HuH-7.5 (cell line): ENCODE data around the gene PAK1.

Experiments
- DNase-seq: peaks from one replicate; pipeline ENCODE4 v3.0.0; 2011; ENCODE audit warnings: low spot score

Gene PAK1

GRCh38 chr11:77472991-77473800 lies 698 bp downstream of the PAK1 start:
- peak; percentile 40 for DNase-seq

- no peak for DNase-seq
Measured at GRCh38 chr11:77471558-77472193, 2.2 kb downstream of the PAK1 start.

GRCh38 chr11:77470971-77471370 lies 2.9 kb downstream of the PAK1 start:
- no peak for DNase-seq

GRCh38 chr11:77470504-77470903 lies 3.4 kb downstream of the PAK1 start:
- no peak for DNase-seq

GRCh38 chr11:77468527-77468926 lies 5.4 kb downstream of the PAK1 start:
- no peak for DNase-seq

- no peak for DNase-seq
Measured at GRCh38 chr11:77467993-77468392, 5.9 kb downstream of the PAK1 start.

- DNase-seq = no peak
Measured at GRCh38 chr11:77467233-77467632, 6.7 kb downstream of the PAK1 start.

- no peak for DNase-seq
Measured at GRCh38 chr11:77457340-77457739, 16.6 kb downstream of the PAK1 start.

- no peak for DNase-seq
Measured at GRCh38 chr11:77455740-77456139, 18.2 kb downstream of the PAK1 start.

GRCh38 chr11:77454867-77455655 lies 18.8 kb downstream of the PAK1 start:
- no peak for DNase-seq

GRCh38 chr11:77450227-77450626 lies 23.7 kb downstream of the PAK1 start:
- DNase-seq = no peak

GRCh38 chr11:77449784-77450183 lies 24.1 kb downstream of the PAK1 start:
- no peak for DNase-seq

GRCh38 chr11:77449060-77449521 lies 24.8 kb downstream of the PAK1 start:
- DNase-seq = no peak

GRCh38 chr11:77448269-77448668 lies 25.6 kb downstream of the PAK1 start:
- no peak for DNase-seq

- no peak for DNase-seq
Measured at GRCh38 chr11:77446911-77447629, 26.8 kb downstream of the PAK1 start.

- no peak for DNase-seq
Measured at GRCh38 chr11:77444261-77444660, 29.6 kb downstream of the PAK1 start.

GRCh38 chr11:77442394-77443053 lies 31.4 kb downstream of the PAK1 start:
- DNase-seq = no peak

GRCh38 chr11:77441426-77441825 lies 32.5 kb downstream of the PAK1 start:
- no peak for DNase-seq

- no peak for DNase-seq
Measured at GRCh38 chr11:77440678-77441077, 33.2 kb downstream of the PAK1 start.

GRCh38 chr11:77438487-77438886 lies 35.4 kb downstream of the PAK1 start:
- no peak for DNase-seq

- DNase-seq = no peak
Measured at GRCh38 chr11:77436969-77437368, 36.9 kb downstream of the PAK1 start.

GRCh38 chr11:77436506-77436905 lies 37.4 kb downstream of the PAK1 start:
- no peak for DNase-seq
